H9 (cell line): ENCODE results near the gene EFCAB11. TPM values are rescaled to one million over a fixed set of nuclear protein-coding genes. Genes with fewer than 3 reads are reported as not detected.

Source experiments
- DNase-seq: peaks from one replicate; pipeline ENCODE4 v3.0.0-alpha.2; 2017
- H2AFZ ChIP-seq: one replicate; pipeline ENCODE4 v1.6.1; 2013; ENCODE audit warnings: mild to moderate bottlenecking, low read length, control low read depth, moderate library complexity
- H2AK5ac ChIP-seq: 2 replicates; pipeline ENCODE4 v1.6.1; 2013; ENCODE audit warnings: low read length, control low read depth, mixed read lengths; ENCODE audit not compliant: insufficient read length
- H2BK120ac ChIP-seq: one replicate; pipeline ENCODE4 v1.6.1; 2013; ENCODE audit warnings: low read depth, mild to moderate bottlenecking, low read length, control low read depth, inconsistent platforms; ENCODE audit not compliant: poor library complexity, severe bottlenecking
- H2BK12ac ChIP-seq: 2 replicates; pipeline ENCODE4 v1.6.1; 2013; ENCODE audit warnings: low read length, control low read depth, mixed read lengths, low read depth; ENCODE audit not compliant: insufficient read length
- H2BK15ac ChIP-seq: 2 replicates; pipeline ENCODE4 v1.6.1; 2013; ENCODE audit warnings: low read depth, low read length, control low read depth
- H2BK20ac ChIP-seq: one replicate; pipeline ENCODE4 v1.6.1; 2013; ENCODE audit warnings: low read depth, mild to moderate bottlenecking, low read length, control low read depth, inconsistent platforms; ENCODE audit not compliant: poor library complexity, severe bottlenecking
- H2BK5ac ChIP-seq: 2 replicates; pipeline ENCODE4 v1.6.1; 2013; ENCODE audit warnings: low read length, control low read depth, mixed read lengths; ENCODE audit not compliant: insufficient read length
- H3K14ac ChIP-seq: 2 replicates; pipeline ENCODE4 v1.6.1; 2013; ENCODE audit warnings: low read length, control low read depth; ENCODE audit not compliant: insufficient read depth
- H3K18ac ChIP-seq: 2 replicates; pipeline ENCODE4 v1.6.1; 2013; ENCODE audit warnings: low read depth, mild to moderate bottlenecking, mixed read lengths, low read length, control low read depth; ENCODE audit not compliant: insufficient read length
- H3K23ac ChIP-seq: 2 replicates; pipeline ENCODE4 v1.6.1; 2013; ENCODE audit warnings: low read length, control low read depth, mixed read lengths, low read depth; ENCODE audit not compliant: insufficient read length
- H3K23me2 ChIP-seq: 2 replicates; pipeline ENCODE4 v1.6.1; 2013; ENCODE audit warnings: low read depth, mild to moderate bottlenecking, mixed read lengths, low read length, control low read depth; ENCODE audit not compliant: insufficient read length, poor library complexity, severe bottlenecking
- H3K27ac ChIP-seq: 2 replicates; pipeline ENCODE4 v1.5.1; 2013; ENCODE audit warnings: low read length, control low read depth, mixed read lengths, low read depth; ENCODE audit not compliant: insufficient read length
- H3K27me3 ChIP-seq: 2 replicates; pipeline ENCODE4 v1.6.1; 2013; ENCODE audit warnings: low read length, control low read depth, inconsistent platforms; ENCODE audit not compliant: insufficient read depth
- H3K4ac ChIP-seq: 2 replicates; pipeline ENCODE4 v1.6.1; 2013; ENCODE audit warnings: low read depth, mild to moderate bottlenecking, control low read depth, inconsistent platforms, low read length, moderate library complexity
- H3K4me1 ChIP-seq: 2 replicates; pipeline ENCODE4 v1.6.1; 2013; ENCODE audit warnings: low read length, control low read depth, inconsistent platforms; ENCODE audit not compliant: insufficient read depth
- H3K4me2 ChIP-seq: 2 replicates; pipeline ENCODE4 v1.6.1; 2013; ENCODE audit warnings: low read length, control low read depth, mixed read lengths; ENCODE audit not compliant: insufficient read length, insufficient read depth
- H3K56ac ChIP-seq: 2 replicates; pipeline ENCODE4 v1.6.1; 2013; ENCODE audit warnings: low read depth, mild to moderate bottlenecking, mixed read lengths, low read length, control low read depth; ENCODE audit not compliant: insufficient read length
- H3K79me1 ChIP-seq: 2 replicates; pipeline ENCODE4 v1.6.1; 2013; ENCODE audit warnings: low read depth, mild to moderate bottlenecking, moderate library complexity, low read length, control low read depth, inconsistent platforms; ENCODE audit not compliant: insufficient read depth, poor library complexity, severe bottlenecking
- H3K79me2 ChIP-seq: 2 replicates; pipeline ENCODE4 v1.6.1; 2013; ENCODE audit warnings: low read length, control low read depth, inconsistent platforms; ENCODE audit not compliant: insufficient read depth
- H3K9ac ChIP-seq: 2 replicates; pipeline ENCODE4 v1.6.1; 2013; ENCODE audit warnings: low read length, control low read depth, mixed read lengths; ENCODE audit not compliant: insufficient read length; ENCODE audit errors: extremely low read depth
- H3K9me3 ChIP-seq: one replicate; pipeline ENCODE4 v1.6.1; 2013; ENCODE audit warnings: low read depth, low read length, inconsistent platforms; ENCODE audit not compliant: control insufficient read depth
- H3T11ph ChIP-seq: one replicate; pipeline ENCODE4 v1.6.1; 2013; ENCODE audit warnings: mild to moderate bottlenecking, low read length, control low read depth, inconsistent platforms
- H4K20me1 ChIP-seq: one replicate; pipeline ENCODE4 v1.6.1; 2013; ENCODE audit not compliant: control insufficient read depth, insufficient read length, insufficient read depth
- H4K5ac ChIP-seq: 2 replicates; pipeline ENCODE4 v1.6.1; 2013; ENCODE audit warnings: low read depth, mild to moderate bottlenecking, mixed read lengths, low read length, control low read depth; ENCODE audit not compliant: insufficient read length
- H4K8ac ChIP-seq: replicated peaks from 2 replicates; pipeline ENCODE4 v1.6.1; 2013; ENCODE audit warnings: low read length, control low read depth, mixed read lengths, low read depth; ENCODE audit not compliant: insufficient read length
- H4K91ac ChIP-seq: 2 replicates; pipeline ENCODE4 v1.6.1; 2013; ENCODE audit warnings: low read depth, mild to moderate bottlenecking, moderate library complexity, mixed read lengths, low read length, control low read depth; ENCODE audit not compliant: insufficient read length
- H3K27ac Mint-ChIP-seq, 3 experiments: 2 replicates in 2 of 3; 3 replicates in 1 of 3; pipeline ENCODE4 v1.8.0; 2020 to 2021; ENCODE audit warnings: mixed read lengths in 3 of 3, mild to moderate bottlenecking in 1 of 3, moderate library complexity in 1 of 3
- H3K27me3 Mint-ChIP-seq: 2 replicates; pipeline ENCODE4 v1.8.0; 2021; ENCODE audit warnings: low read depth, mild to moderate bottlenecking, moderate library complexity, mixed read lengths
- H3K36me3 Mint-ChIP-seq, 3 experiments: 2 replicates in 2 of 3; 3 replicates in 1 of 3; pipeline ENCODE4 v1.8.0; 2020 to 2021; ENCODE audit warnings: low read depth in 3 of 3, mixed read lengths in 3 of 3; ENCODE audit not compliant: insufficient read depth in 1 of 3
- H3K4me1 Mint-ChIP-seq, 2 experiments: 2 replicates each; pipeline ENCODE4 v1.8.0; 2020; ENCODE audit warnings: mixed read lengths in 2 of 2
- H3K4me3 Mint-ChIP-seq, 2 experiments: 2 replicates in 1 of 2; 3 replicates in 1 of 2; pipeline ENCODE4 v1.8.0; 2020 to 2021; ENCODE audit warnings: mild to moderate bottlenecking in 2 of 2, mixed read lengths in 2 of 2, moderate library complexity in 1 of 2
- H3K9me3 Mint-ChIP-seq, 2 experiments: 2 replicates in 1 of 2; 3 replicates in 1 of 2; pipeline ENCODE4 v1.8.0; 2020; ENCODE audit warnings: mild to moderate bottlenecking in 2 of 2, mixed read lengths in 2 of 2, moderate library complexity in 1 of 2
- WGBS: extraction: QIAGEN DNeasy Blood & Tissue Kit; methylation state at CpG from one replicate; pipeline ENCODE4 v1.1.7; 2013; ENCODE audit warnings: missing lambda C conversion rate, low lambda C conversion rate, mixed read lengths; ENCODE audit not compliant: insufficient read length; ENCODE audit errors: extremely low coverage; 5-methylcytosine and 5-hydroxymethylcytosine counted together
- total RNA-seq: library from RNA; stranded (reverse); gene quantifications from 2 replicates; pipeline ENCODE4 v1.2.1, GENCODE V29; 2021
- TF ChIP-seq, protein P1 (sequence below): fragments of 200-600 bp; sonication (generic); conservative IDR thresholded peaks from 3 replicates; pipeline ENCODE4 v1.8.0; 2021; ENCODE audit warnings: antibody characterized with exemption, mild to moderate bottlenecking

The EFCAB11 gene
- total RNA-seq, 1 experiment from 2014 or later: 17.4 TPM

DNA sequence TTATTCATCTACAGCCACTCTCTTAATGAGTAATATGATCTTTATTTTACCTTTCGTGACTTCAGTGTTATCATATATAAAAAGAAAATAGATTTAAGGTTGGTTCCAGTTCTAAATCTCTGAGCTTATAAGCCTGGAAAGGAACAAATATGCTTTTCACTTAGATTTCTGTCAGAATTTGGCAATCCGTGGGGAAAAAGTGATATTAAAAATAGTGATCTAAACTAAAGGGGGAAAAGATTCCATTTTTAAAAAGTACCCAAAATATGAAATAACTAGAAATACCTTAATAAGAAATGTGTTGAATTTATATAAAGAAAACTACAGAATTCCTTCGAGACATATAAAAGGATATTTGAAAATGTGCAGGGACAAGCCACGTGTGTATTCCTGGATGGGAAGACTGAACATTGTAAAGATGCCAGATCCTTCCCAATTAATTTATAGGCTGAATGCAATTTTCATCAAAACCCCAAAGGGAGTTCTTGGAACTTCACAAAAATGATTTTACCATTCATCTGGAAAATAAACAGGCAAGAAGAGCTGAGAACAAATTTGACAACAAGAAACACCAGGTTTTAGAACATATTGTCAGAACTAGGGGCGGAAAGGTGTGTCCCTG, 142.5 kb downstream of the EFCAB11 start:
- Histone ChIP-seq H3K79me2 (no peaks in the 10 kb centered on the region), H3K18ac (no peak overlapping the region), H3K23me2 (no peaks in the 10 kb centered on the region), H2BK120ac (no peak overlapping the region), H3K23ac (no peak overlapping the region), H2BK12ac (no peak overlapping the region), H4K91ac (no peak overlapping the region), H2BK15ac (no peak overlapping the region), H3K4ac (no peak overlapping the region), H3K27me3 (no peaks in the 10 kb centered on the region), H2AK5ac (no peak overlapping the region), H3K14ac (no peak overlapping the region), H3K79me1 (no peaks in the 10 kb centered on the region), H3T11ph (no peak overlapping the region), H2BK20ac (no peak overlapping the region), H3K4me2 (no peak overlapping the region), H4K20me1 (no peaks in the 10 kb centered on the region), H3K9me3 (no peaks in the 10 kb centered on the region), H3K27ac (no peak overlapping the region), H3K9ac (no peak overlapping the region), H2AFZ (no peak overlapping the region), H4K8ac (no peak overlapping the region), H3K4me1 (peaks cover 3% of the 10 kb centered on the region; the same call in 1 of the 2 replicates), H3K56ac (no peak overlapping the region), H2BK5ac (no peak overlapping the region), H4K5ac (no peak overlapping the region)
- Mint-ChIP-seq H3K4me1 (peaks cover 12 to 16% of the 10 kb centered on the region in 2 experiments), H3K4me3 (no peak overlapping the region), H3K27ac (no peak overlapping the region), H3K27me3 (0 out of 2 replicates have a peak, but pooled peaks cover 3% of the 10 kb centered on the region), H3K9me3 (no peaks in the 10 kb centered on the region), H3K36me3 (no peaks in the 10 kb centered on the region)
- DNase-seq: no peak
- TF ChIP-seq, protein P1, sequence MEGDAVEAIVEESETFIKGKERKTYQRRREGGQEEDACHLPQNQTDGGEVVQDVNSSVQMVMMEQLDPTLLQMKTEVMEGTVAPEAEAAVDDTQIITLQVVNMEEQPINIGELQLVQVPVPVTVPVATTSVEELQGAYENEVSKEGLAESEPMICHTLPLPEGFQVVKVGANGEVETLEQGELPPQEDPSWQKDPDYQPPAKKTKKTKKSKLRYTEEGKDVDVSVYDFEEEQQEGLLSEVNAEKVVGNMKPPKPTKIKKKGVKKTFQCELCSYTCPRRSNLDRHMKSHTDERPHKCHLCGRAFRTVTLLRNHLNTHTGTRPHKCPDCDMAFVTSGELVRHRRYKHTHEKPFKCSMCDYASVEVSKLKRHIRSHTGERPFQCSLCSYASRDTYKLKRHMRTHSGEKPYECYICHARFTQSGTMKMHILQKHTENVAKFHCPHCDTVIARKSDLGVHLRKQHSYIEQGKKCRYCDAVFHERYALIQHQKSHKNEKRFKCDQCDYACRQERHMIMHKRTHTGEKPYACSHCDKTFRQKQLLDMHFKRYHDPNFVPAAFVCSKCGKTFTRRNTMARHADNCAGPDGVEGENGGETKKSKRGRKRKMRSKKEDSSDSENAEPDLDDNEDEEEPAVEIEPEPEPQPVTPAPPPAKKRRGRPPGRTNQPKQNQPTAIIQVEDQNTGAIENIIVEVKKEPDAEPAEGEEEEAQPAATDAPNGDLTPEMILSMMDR: no peak
- no CpG with 5 or more reads among the region's 5 CpGs for WGBS
